Vagina (tissue), 2 donors: Measurements from ENCODE around the gene IGF2BP3.

ENCODE experiments used
- CTCF ChIP-seq, 3 experiments: fragments of 450-650 bp in 2 of 3; fragments of 200-600 bp in 1 of 3; sonication (generic) in 1 of 3; IDR thresholded peaks; one replicate each; pipeline ENCODE4 v1.5.1; 2017 to 2019; ENCODE audit warnings: antibody characterized with exemption in 3 of 3, mild to moderate bottlenecking in 2 of 3, moderate library complexity in 2 of 3
- POLR2A ChIP-seq, 2 donors: fragments of 450-650 bp; IDR thresholded peaks; one replicate each; pipeline ENCODE4 v1.6.1; 2017; ENCODE audit warnings: antibody characterized with exemption in 2 of 2, mild to moderate bottlenecking in 2 of 2, moderate library complexity in 2 of 2
- POLR2AphosphoS5 ChIP-seq, 2 donors: sonication (generic); formaldehyde crosslinking; IDR thresholded peaks; one replicate each; pipeline ENCODE4 v1.9.0; 2017; ENCODE audit warnings: antibody characterized with exemption in 2 of 2, mild to moderate bottlenecking in 2 of 2, low read depth in 1 of 2; ENCODE audit not compliant: insufficient read depth in 1 of 2

GRCh38 chr7:23331132-23331531 is 139.2 kb downstream of the IGF2BP3 start:
- TF ChIP-seq CTCF (IDR thresholded peaks at IDR 0.05) (no peak), POLR2A (IDR thresholded peaks at IDR 0.05) (no peak), POLR2AphosphoS5 (IDR thresholded peaks at IDR 0.05; ENCODE audit: insufficient read depth in 1 of 2, low read depth in 1 of 2) (no peak)
